ENCODE measurements around the gene EGFL7.

GRCh38 chr9:136625101-136626065 is 37.3 kb upstream of the EGFL7 start:
- TF ChIP-seq POLR2A (IDR thresholded peaks at IDR 0.05) (peak in 1 of 2 donors; percentile 15), CTCF (IDR thresholded peaks at IDR 0.05) (peak; percentile 54 to 72 (median 64))

Measured in uterus (tissue), 2 donors.